ENCODE results near the gene RNPEPL1.

Gene RNPEPL1

DNA sequence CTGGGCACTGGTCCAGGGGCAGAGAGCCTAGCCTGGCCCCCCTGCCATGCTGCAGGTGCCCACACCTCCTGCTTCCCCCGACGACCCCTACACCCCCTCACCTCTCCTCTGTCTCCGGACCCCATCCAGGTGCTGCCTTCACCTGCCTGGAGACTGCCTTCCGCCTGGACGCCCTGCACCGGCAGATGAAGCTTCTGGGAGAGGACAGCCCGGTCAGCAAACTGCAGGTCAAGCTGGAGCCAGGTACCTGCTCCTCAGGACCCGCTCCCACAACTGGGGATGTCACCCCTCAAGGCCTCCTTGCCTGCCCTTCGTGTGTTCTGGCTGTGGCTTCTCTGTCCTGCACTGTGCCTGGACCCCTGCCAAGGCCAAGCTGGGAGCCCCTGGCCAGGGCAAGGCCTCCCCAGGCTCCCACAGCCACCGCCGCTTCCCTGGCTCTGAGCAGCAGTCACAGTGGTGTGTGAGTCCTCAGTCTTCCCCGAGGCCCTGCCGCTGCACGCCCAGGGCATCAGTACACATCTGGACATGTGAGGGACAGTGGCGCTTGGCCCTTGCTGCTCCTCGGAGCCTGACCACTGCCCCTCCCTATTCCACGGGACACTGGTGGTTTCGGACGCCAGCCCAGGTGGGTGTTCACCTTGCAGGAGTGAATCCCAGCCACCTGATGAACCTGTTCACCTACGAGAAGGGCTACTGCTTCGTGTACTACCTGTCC is 6.3 kb downstream of the RNPEPL1 start:
- FAIRE-seq (no peak), DNase-seq (ENCODE audit: insufficient read length, low spot score) (no peak)
- TF ChIP-seq PAX5 (IDR thresholded peaks at IDR 0.05; ENCODE audit: insufficient read depth, low read length, severe bottlenecking) (no peak), POLR2AphosphoS5 (IDR thresholded peaks at IDR 0.05; ENCODE audit: low read depth, low read length) (no peak), SPI1 (IDR thresholded peaks at IDR 0.05; ENCODE audit: low read depth, low read length) (no peak), POU2F2 (IDR thresholded peaks at IDR 0.05; ENCODE audit: low read depth, low read length) (no peak), TAF1 (IDR thresholded peaks at IDR 0.05; ENCODE audit: low read depth, low read length) (no peak), POLR2A (IDR thresholded peaks at IDR 0.05; ENCODE audit: low read depth, low read length) (no peak)

DNA sequence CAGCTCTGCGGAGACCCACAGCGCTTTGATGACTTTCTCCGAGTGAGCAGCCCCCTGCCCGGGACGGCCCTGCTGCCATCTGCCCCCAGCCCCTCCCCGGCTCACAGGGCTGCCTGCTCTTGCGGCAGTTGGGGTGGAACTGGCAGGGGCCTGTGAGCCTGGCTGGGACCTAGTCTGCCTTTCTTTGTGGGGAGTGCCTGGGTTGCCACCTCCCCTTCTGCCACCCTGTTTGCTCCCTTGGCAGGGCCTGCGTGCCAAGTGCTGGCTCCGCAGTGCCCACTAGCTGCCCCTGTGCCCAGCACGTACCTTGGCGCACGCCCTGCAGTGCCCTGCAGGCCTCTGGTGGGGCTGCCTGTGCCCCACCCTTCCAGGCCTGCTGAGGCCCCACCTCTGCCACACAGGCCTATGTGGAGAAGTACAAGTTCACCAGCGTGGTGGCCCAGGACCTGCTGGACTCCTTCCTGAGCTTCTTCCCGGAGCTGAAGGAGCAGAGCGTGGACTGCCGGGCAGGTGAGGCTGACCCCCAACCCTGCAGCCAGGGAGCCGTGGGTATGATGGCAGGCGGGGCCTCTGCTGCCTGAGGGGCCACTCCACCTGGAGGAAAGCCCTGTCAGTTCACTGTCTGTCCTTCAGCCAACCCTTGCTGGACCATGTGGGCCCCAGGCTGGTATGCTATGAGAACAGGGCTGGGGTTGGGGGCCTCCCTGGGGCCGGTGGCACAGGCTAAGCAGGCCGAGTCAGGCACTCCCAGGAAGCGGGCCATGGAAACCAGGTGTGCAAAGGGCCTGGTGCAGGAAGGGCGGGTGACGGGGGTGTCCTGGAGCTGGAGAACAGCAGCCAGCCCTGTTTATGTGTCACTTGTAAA is 7.0 kb downstream of the RNPEPL1 start:
- FAIRE-seq (no peak), DNase-seq (ENCODE audit: insufficient read length, low spot score) (no peak)
- TF ChIP-seq TAF1 (IDR thresholded peaks at IDR 0.05; ENCODE audit: low read depth, low read length): no peak
- TF ChIP-seq SPI1 (IDR thresholded peaks at IDR 0.05; ENCODE audit: low read depth, low read length): no peak
- no peak for TF ChIP-seq PAX5 (IDR thresholded peaks at IDR 0.05; ENCODE audit: insufficient read depth, low read length, severe bottlenecking)
- no peak for TF ChIP-seq POLR2A (IDR thresholded peaks at IDR 0.05; ENCODE audit: low read depth, low read length)
- no peak for TF ChIP-seq POU2F2 (IDR thresholded peaks at IDR 0.05; ENCODE audit: low read depth, low read length)
- no peak for TF ChIP-seq POLR2AphosphoS5 (IDR thresholded peaks at IDR 0.05; ENCODE audit: low read depth, low read length)

DNA sequence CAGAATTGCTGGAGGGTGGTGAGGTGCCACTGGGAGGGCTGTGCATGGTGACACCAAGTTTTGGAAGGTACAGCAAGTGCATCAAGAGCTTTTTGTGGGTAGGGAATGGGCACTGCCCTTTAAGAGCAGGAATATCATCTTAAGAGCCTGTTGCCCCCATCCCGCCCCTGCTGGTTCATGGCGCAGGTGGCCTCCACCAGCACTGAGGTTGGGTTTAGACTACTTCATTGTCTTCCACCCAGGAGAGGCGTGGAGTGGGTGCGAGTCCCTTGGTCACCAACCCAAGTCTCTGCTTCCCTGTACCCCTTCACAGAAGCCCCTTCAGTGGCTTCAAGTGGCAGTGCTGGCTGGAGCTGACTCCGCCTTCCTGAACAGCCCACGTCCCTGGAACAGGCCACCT is 7.8 kb downstream of the RNPEPL1 start:
- DNase-seq (ENCODE audit: insufficient read length, low spot score): no peak
- no peak for FAIRE-seq
- TF ChIP-seq SPI1 (IDR thresholded peaks at IDR 0.05; ENCODE audit: low read depth, low read length) (no peak), POLR2AphosphoS5 (IDR thresholded peaks at IDR 0.05; ENCODE audit: low read depth, low read length) (no peak)

DNA sequence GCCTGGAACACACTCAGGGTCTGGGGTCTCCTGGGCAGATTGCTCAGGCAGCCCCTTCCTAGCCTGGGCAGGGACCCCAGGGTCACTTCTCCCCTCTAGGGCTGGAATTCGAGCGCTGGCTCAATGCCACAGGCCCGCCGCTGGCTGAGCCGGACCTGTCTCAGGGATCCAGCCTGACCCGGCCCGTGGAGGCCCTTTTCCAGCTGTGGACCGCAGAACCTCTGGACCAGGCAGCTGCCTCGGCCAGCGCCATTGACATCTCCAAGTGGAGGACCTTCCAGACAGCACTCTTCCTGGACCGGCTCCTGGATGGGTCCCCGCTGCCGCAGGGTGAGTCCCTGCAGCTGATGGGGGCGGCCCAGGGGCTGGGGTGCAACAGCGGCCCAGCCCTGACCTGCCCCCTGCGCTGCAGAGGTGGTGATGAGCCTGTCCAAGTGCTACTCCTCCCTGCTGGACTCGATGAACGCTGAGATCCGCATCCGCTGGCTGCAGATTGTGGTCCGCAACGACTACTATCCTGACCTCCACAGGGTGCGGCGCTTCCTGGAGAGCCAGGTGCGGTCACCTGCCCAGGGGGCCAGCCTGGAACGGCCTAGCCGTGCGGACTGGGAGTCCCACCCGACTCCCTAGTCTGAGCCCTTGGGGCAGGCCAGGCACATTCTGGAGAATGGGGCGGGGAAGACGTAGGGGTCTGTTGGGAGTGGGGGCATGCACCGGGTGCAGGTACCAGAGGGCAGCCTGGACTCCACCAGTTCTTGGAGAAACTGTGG is 8.3 kb downstream of the RNPEPL1 start:
- TF ChIP-seq TAF1 (IDR thresholded peaks at IDR 0.05; ENCODE audit: low read depth, low read length) (no peak), POU2F2 (IDR thresholded peaks at IDR 0.05; ENCODE audit: low read depth, low read length) (no peak), POLR2AphosphoS5 (IDR thresholded peaks at IDR 0.05; ENCODE audit: low read depth, low read length) (no peak), PAX5 (IDR thresholded peaks at IDR 0.05; ENCODE audit: insufficient read depth, low read length, severe bottlenecking) (no peak), POLR2A (IDR thresholded peaks at IDR 0.05; ENCODE audit: low read depth, low read length) (no peak), SPI1 (IDR thresholded peaks at IDR 0.05; ENCODE audit: low read depth, low read length) (no peak)
- DNase-seq (ENCODE audit: insufficient read length, low spot score): no peak
- FAIRE-seq: no peak

DNA sequence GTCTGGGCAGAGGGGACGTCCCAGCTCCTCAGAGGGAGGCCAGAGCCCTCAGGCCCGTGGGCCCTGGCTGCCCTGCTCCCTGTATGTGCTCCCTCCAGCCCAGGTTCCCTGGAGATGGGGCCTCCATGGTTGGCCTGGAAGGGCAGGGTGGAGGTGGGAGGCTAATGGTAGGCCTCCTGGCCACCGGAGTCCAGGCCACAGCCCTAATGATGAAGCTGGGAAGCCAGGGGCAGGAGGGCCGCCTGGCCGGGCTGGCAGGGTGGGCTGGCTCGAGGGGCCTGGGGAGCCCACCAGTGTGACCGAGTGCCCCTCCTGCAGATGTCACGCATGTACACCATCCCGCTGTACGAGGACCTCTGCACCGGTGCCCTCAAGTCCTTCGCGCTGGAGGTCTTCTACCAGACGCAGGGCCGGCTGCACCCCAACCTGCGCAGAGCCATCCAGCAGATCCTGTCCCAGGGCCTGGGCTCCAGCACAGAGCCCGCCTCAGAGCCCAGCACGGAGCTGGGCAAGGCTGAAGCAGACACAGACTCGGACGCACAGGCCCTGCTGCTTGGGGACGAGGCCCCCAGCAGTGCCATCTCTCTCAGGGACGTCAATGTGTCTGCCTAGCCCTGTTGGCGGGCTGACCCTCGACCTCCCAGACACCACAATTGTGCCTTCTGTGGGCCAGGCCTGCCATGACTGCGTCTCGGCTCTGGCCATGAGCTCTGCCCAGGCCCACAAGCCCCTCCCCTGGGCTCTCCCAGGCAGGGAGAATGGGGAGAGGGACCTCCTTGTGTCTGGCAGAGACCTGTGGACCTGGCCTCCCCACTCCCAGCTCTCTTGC is 9.2 kb downstream of the RNPEPL1 start:
- FAIRE-seq: no peak
- DNase-seq (ENCODE audit: insufficient read length, low spot score): no peak

DNA sequence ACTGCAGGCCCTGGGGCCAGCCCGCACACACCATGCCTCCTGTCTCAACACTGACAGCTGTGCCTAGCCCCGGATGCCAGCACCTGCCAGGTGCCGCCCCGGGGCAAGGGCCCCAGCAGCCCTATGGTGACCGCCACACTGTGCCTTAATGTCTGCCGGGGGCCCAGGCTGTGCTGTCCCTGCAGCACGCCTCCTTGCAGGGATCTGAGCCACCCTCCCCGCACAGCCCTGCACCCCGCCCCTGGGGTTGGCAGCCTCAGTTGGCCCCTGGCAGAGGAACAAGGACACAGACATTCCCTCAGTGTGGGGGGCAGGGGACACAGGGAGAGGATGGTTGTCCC is 9.8 kb downstream of the RNPEPL1 start:
- no peak for TF ChIP-seq POU2F2 (IDR thresholded peaks at IDR 0.05; ENCODE audit: low read depth, low read length)
- no peak for TF ChIP-seq SPI1 (IDR thresholded peaks at IDR 0.05; ENCODE audit: low read depth, low read length)
- TF ChIP-seq PAX5 (IDR thresholded peaks at IDR 0.05; ENCODE audit: insufficient read depth, low read length, severe bottlenecking): no peak
- TF ChIP-seq POLR2A (IDR thresholded peaks at IDR 0.05; ENCODE audit: low read depth, low read length): no peak
- no peak for TF ChIP-seq TAF1 (IDR thresholded peaks at IDR 0.05; ENCODE audit: low read depth, low read length)
- TF ChIP-seq POLR2AphosphoS5 (IDR thresholded peaks at IDR 0.05; ENCODE audit: low read depth, low read length): no peak
- DNase-seq (ENCODE audit: insufficient read length, low spot score) (no peak), FAIRE-seq (no peak)

More for the DNA sequence above, 9.2 kb downstream of the RNPEPL1 start:
- no peak for TF ChIP-seq TAF1 (IDR thresholded peaks at IDR 0.05; ENCODE audit: low read depth, low read length)
- no peak for TF ChIP-seq POLR2A (IDR thresholded peaks at IDR 0.05; ENCODE audit: low read depth, low read length)
- no peak for TF ChIP-seq POU2F2 (IDR thresholded peaks at IDR 0.05; ENCODE audit: low read depth, low read length)
- TF ChIP-seq PAX5 (IDR thresholded peaks at IDR 0.05; ENCODE audit: insufficient read depth, low read length, severe bottlenecking): no peak
- TF ChIP-seq POLR2AphosphoS5 (IDR thresholded peaks at IDR 0.05; ENCODE audit: low read depth, low read length): no peak
- TF ChIP-seq SPI1 (IDR thresholded peaks at IDR 0.05; ENCODE audit: low read depth, low read length): no peak

DNA sequence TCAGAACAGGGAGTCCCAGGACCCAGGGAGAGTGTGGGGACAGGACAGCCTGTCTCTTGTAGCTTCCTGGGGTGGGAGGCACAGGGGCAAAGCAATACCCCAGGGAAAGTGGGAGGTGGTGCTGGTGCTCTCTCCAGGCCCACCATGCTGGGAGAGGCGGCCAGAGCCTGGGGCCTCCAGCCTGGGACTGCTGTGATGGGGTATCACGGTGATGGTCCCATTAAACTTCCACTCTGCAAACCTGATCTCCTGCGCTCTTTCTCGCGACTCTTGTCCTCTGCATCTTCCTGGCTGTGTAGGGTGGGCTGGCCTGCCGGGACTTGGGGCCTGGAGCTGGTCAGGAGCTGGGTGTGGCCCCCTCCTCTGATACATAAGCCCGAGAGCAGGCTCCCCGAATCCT is 10.2 kb downstream of the RNPEPL1 start:
- DNase-seq (ENCODE audit: insufficient read length, low spot score): no peak
- TF ChIP-seq POLR2AphosphoS5 (IDR thresholded peaks at IDR 0.05; ENCODE audit: low read depth, low read length): no peak
- no peak for TF ChIP-seq PAX5 (IDR thresholded peaks at IDR 0.05; ENCODE audit: insufficient read depth, low read length, severe bottlenecking)
- no peak for TF ChIP-seq POLR2A (IDR thresholded peaks at IDR 0.05; ENCODE audit: low read depth, low read length)
- TF ChIP-seq POU2F2 (IDR thresholded peaks at IDR 0.05; ENCODE audit: low read depth, low read length): no peak
- TF ChIP-seq TAF1 (IDR thresholded peaks at IDR 0.05; ENCODE audit: low read depth, low read length): no peak
- TF ChIP-seq SPI1 (IDR thresholded peaks at IDR 0.05; ENCODE audit: low read depth, low read length): no peak
- no peak for FAIRE-seq

DNA sequence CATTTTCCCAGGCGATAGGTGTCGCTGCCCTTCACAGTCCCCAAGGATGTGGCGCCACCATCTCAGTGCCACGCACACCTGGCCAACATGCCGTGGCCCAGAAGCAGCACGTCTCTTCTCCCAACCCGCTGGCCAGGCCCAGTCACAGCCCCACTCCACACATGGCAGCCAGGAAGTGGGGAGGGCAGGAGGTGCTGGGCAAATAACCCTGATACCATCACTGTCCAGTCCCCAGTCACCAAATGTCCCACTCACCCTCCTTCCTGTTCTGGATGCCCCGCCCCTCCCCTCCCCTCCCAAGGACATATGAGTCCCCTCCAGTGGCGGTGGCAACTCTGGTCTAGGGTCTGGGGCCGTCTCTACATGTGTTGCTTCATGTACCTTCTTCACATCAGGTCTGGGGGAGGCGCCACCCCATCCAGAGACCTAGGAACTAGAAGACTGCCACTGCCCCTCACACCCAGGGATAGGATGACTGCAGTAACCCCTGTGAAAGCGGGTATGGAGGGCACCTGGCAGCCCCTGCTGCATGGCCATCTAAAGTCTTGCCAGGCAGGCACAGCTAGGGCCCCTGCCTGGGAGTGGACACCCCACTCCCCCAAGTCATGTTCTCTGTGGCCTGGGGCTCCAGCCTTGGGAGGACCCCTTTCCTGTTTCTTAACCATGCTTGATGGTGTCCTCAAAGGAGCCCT is 10.9 kb downstream of the RNPEPL1 start:
- no peak for DNase-seq (ENCODE audit: insufficient read length, low spot score)
- FAIRE-seq: no peak
- TF ChIP-seq POLR2A (IDR thresholded peaks at IDR 0.05; ENCODE audit: low read depth, low read length) (no peak), TAF1 (IDR thresholded peaks at IDR 0.05; ENCODE audit: low read depth, low read length) (no peak), SPI1 (IDR thresholded peaks at IDR 0.05; ENCODE audit: low read depth, low read length) (no peak), PAX5 (IDR thresholded peaks at IDR 0.05; ENCODE audit: insufficient read depth, low read length, severe bottlenecking) (no peak), POLR2AphosphoS5 (IDR thresholded peaks at IDR 0.05; ENCODE audit: low read depth, low read length) (no peak), POU2F2 (IDR thresholded peaks at IDR 0.05; ENCODE audit: low read depth, low read length) (no peak)
